Measurements from ENCODE around the gene FAM89B.

FAM89B gene

DNA sequence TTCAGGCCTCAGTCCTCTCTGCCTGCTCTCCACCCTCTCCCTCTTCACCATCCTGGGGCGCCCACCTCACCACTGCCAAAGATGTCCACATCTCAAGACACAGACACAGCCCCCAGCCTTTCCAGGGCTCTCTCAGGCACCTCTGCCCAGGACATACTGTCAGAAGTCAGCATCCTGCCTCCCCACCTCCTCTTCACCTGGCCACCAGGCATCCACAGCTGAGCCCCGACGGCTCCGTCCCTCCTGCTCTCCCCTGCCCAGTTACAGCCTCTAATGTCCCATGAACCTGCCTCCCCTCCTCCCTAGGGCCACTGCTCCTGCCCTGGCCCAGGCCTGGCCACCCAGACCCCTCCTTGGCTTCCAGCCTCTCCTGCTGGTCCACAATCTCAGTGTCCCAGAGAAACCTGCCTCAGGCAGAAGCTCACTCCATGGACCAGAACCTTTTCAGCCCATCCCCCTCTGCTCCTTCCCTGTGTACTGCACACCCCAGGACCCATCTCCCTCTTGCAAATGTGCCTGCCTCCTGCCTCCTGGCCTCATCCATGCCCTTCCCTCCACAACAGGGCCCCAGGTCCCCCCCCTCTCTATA lies 17.4 kb upstream of the FAM89B start:
- DNase-seq (ENCODE audit: low read depth), result no peak
- no peak overlapping the region for H3K4me3 ChIP-seq (ENCODE audit: low read depth, low read length)
- TF ChIP-seq, protein P1, sequence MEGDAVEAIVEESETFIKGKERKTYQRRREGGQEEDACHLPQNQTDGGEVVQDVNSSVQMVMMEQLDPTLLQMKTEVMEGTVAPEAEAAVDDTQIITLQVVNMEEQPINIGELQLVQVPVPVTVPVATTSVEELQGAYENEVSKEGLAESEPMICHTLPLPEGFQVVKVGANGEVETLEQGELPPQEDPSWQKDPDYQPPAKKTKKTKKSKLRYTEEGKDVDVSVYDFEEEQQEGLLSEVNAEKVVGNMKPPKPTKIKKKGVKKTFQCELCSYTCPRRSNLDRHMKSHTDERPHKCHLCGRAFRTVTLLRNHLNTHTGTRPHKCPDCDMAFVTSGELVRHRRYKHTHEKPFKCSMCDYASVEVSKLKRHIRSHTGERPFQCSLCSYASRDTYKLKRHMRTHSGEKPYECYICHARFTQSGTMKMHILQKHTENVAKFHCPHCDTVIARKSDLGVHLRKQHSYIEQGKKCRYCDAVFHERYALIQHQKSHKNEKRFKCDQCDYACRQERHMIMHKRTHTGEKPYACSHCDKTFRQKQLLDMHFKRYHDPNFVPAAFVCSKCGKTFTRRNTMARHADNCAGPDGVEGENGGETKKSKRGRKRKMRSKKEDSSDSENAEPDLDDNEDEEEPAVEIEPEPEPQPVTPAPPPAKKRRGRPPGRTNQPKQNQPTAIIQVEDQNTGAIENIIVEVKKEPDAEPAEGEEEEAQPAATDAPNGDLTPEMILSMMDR (IDR thresholded peaks at IDR 0.05; ENCODE audit: control insufficient read depth, extremely low read depth, insufficient read depth), result no peak

DNA sequence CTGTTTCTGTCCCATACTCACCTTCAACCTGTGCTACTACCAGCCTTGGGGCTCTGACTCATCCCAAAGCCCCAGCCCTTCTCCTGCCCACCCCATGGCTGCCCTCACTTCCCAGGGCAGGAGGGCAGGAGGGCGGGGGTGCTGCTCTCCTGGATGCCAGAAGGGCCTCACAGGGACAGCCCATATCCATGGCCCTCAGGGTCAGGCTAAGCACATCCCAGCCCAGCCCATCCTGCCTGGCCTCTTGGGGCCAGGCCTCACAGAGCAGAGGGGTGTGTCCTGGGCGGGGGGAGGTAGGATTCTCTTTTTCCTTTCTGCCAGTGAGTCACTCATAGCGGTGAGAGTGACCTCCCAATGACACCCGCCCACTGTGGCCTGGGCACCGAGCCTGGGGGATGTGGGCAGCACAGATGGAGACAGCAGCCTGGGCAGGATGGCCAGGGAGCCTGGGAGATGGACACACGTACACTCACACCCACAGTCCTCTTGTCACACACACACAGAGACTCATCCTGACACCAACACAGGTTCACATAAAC lies 16.6 kb upstream of the FAM89B start:
- no peak for DNase-seq (ENCODE audit: low read depth)
- TF ChIP-seq, protein P1 (IDR thresholded peaks at IDR 0.05; ENCODE audit: control insufficient read depth, extremely low read depth, insufficient read depth), result no peak
- no peak overlapping the region for H3K4me3 ChIP-seq (ENCODE audit: low read depth, low read length)

DNA sequence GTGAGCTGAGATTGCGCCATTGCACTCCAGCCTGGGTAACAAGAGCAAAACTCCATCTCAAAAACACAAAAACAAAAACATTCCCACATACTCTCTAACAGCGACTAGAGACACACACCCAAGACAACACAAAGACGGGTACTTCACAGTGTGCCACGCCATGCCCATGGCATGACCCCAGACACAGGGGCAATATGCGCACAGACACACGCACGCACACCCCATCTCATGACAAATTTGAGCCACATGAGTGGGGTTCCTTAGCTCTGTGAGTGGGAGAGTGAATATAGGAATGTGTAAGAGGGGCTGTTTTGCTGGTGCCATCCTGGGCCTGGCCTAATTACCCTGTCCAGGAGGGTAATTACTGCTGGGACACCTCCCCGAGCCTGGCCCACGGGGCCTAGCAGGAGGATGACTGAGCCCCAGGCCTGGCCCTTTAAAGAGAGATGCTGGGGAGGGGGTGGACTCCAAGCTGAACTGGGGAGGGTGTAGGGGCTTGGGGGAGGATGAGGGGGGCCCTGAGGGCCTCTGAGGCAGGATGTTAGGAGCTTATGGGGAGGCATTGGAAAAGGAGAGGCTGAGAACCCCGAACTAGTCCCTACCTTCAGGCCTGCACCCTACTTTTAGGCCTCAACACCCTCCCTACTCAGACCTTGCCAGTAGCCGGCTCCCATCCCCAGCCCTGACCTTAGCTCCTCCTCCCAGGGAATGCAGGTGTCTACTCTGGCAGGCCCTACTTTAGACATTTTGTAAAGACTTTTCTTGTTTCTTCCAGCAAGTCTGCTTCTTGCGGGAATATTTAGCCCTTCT lies 15.7 kb upstream of the FAM89B start:
- peak overlapping the region; percentile 49 for H3K4me3 ChIP-seq (ENCODE audit: low read depth, low read length)
- no peak for DNase-seq (ENCODE audit: low read depth)
- TF ChIP-seq, protein P1 (IDR thresholded peaks at IDR 0.05; ENCODE audit: control insufficient read depth, extremely low read depth, insufficient read depth), result no peak

DNA sequence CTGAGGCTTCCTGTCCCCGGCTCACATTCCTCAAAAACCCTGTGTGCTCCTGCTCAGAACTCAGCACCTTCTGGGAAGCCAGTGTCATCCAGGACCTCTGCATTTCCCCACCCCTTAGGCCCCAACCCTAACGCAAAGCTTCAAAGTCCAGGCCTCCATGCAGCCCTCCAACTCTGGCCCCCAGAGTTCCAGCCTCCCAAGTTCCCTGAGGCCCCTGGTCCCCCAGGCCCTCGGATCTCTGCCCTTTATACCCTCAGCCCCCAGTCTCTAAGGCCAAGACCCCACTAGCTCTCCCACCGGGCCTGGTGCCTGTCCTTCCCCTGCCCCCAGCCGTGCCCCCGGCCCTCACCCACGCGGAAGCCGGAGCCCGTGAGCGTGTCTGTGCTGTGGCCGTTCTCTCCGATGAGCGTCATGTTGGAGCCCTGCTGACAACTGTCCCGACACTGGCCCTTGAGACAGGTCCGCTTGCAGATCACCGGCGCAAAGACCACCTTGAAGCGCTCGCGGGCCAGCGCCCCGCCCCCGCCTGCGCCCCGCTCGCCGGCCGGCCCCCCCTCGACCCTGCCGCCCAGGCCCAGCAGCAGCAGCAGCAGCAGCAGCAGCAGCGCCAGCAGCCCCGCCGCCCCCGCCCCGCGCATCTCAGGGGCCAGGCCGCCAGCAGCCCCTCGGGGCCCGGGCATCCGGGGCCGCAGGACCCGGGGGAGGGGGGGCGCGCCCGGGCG lies 14.9 kb upstream of the FAM89B start:
- no peak for DNase-seq (ENCODE audit: low read depth)
- H3K4me3 ChIP-seq (ENCODE audit: low read depth, low read length), result peak overlapping the region; percentile 49

DNA sequence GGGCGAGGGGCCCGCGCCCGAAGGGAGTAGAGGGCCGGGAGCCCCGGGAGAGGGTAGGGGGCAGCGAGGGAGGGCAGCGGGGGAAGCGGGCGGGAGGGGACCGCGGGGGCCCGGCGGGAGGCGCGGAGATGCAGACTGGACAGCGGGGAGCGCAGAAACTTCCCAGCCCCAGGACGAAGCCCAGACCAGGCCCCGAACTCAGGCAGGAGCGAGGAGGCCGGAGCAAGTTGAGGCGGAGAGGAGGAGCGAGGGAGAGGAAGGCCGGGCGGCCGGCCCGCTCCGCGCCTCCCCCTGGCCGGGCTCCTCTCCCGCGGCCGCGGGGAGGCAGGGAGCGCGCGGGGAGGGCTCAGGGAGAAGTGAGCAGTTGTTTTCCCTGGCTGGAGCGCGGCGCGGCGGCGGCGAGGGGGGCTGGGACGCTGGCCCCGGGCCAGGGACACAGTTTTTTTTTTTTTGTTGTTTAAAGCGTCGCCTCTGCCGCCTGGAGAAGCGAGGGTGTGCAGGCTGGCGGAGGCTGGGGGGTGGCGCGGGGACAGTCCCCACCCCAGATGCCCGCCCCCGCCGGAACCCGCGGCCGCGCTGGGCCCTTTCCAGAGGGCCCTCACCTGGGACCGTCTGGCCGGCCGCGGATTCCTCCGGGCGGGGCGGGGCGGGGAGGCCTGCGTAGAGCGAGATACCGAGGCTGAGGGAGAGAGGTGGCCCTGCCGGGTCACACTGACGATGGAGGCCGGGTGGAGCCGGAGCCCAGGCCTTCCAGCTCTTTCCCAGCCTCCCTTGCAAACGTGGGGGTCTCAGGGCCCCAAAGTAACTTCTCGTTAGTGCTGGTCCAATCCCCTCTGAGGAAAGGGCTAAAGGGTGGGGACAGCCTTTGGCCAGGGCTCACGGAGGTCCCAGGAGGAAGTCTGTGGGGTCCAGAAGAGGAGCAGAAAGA lies 14.1 kb upstream of the FAM89B start, which contains the start of gene LTBP3:
Gene LTBP3 (minus strand): TSS at position 358 of the 928 bp plus-strand sequence. CDS start 400 bp downstream, outside the sequence.
- peak within 1 kb of the TSS; percentile 49 for H3K4me3 ChIP-seq (ENCODE audit: low read depth, low read length)
- TF ChIP-seq, protein P1 (IDR thresholded peaks at IDR 0.05; ENCODE audit: control insufficient read depth, extremely low read depth, insufficient read depth), result peak; percentile 10; the same call in 1 of the 2 replicates
- no peak for DNase-seq (ENCODE audit: low read depth)

More for the DNA sequence above, 14.9 kb upstream of the FAM89B start:
- TF ChIP-seq, protein P1 (IDR thresholded peaks at IDR 0.05; ENCODE audit: control insufficient read depth, extremely low read depth, insufficient read depth), result no peak

All from LNCaP clone FGC (cell line).